Sigmoid colon (tissue), 4 donors: ENCODE measurements around the gene RASGRP3.

Experiments
- EP300 ChIP-seq, 4 donors: sonication (generic); formaldehyde crosslinking; IDR thresholded peaks; one replicate each; pipeline ENCODE4 v1.6.1; 2017; ENCODE audit warnings: antibody characterized with exemption in 4 of 4
- TF ChIP-seq, protein P1 (sequence below), 4 experiments: fragments of 450-650 bp in 3 of 4; fragments of 200-600 bp in 1 of 4; IDR thresholded peaks; one replicate each; pipeline ENCODE4 v1.5.1; 2016 to 2019; ENCODE audit warnings: antibody characterized with exemption in 4 of 4, mild to moderate bottlenecking in 3 of 4, moderate library complexity in 2 of 4

DNA sequence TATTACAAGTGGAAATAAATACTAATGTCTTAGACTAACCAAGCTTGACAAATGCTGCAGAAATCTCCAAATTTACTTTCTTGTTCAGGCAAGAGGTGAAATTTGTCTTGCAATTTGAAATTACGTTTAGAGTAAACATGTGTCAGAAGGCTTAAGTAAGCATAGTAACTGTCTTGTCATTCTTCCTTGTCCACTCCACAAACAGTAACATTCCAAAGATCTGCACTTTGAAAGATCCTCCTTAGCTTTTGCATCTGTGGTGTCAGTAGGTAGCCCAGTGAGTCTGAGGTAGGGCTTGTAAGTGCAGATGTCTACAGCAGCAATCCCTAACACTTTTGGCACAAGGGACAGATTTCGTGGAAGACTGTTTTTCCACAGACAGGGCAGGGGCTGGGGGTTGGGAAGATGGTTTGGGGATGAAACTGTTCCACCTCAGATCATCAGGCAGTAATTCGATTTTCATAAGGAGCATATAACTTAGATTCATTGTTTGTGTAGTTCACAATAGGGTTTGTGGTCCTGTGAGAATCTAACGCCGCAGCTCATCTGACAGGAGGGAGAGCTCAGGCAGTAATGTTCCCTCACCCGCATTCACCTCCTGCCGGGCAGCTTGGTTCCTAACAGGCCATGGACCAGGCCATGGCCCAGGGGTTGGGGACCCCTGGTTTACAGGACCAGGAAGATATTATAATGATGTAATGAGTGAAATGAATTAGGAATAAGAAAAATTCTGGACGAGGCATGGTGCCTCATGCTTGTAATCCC is 18.6 kb downstream of the RASGRP3 start:
- TF ChIP-seq, protein P1, sequence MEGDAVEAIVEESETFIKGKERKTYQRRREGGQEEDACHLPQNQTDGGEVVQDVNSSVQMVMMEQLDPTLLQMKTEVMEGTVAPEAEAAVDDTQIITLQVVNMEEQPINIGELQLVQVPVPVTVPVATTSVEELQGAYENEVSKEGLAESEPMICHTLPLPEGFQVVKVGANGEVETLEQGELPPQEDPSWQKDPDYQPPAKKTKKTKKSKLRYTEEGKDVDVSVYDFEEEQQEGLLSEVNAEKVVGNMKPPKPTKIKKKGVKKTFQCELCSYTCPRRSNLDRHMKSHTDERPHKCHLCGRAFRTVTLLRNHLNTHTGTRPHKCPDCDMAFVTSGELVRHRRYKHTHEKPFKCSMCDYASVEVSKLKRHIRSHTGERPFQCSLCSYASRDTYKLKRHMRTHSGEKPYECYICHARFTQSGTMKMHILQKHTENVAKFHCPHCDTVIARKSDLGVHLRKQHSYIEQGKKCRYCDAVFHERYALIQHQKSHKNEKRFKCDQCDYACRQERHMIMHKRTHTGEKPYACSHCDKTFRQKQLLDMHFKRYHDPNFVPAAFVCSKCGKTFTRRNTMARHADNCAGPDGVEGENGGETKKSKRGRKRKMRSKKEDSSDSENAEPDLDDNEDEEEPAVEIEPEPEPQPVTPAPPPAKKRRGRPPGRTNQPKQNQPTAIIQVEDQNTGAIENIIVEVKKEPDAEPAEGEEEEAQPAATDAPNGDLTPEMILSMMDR (IDR thresholded peaks at IDR 0.05): no peak
- TF ChIP-seq EP300 (IDR thresholded peaks at IDR 0.05): no peak
